Coronary artery (tissue), 2 donors: ENCODE measurements around the gene SMARCB1.

Experiments
- DNase-seq: peaks from one replicate; pipeline ENCODE4 v3.0.0-alpha.2; 2017; ENCODE audit warnings: low spot score
- H3K27ac ChIP-seq, 2 donors: fragments of 200-600 bp; sonication (generic); one replicate each; pipeline ENCODE4 v1.5.1; 2016 to 2019
- H3K4me3 ChIP-seq: fragments of 200-600 bp; sonication (generic); 2 replicates; pipeline ENCODE4 v1.5.1; 2016; ENCODE audit warnings: mild to moderate bottlenecking, moderate library complexity
- TF ChIP-seq, protein P1 (sequence below): fragments of 200-600 bp; sonication (generic); IDR thresholded peaks from one replicate; pipeline ENCODE4 v1.5.1; 2019; ENCODE audit warnings: antibody characterized with exemption

Gene SMARCB1

GRCh38 chr22:23781065-23781464, 5.7 kb upstream of the SMARCB1 start:
- DNase-seq: no peak
- Histone ChIP-seq H3K27ac (no peak overlapping the region), H3K4me3 (no peak overlapping the region)
- TF ChIP-seq, protein P1, sequence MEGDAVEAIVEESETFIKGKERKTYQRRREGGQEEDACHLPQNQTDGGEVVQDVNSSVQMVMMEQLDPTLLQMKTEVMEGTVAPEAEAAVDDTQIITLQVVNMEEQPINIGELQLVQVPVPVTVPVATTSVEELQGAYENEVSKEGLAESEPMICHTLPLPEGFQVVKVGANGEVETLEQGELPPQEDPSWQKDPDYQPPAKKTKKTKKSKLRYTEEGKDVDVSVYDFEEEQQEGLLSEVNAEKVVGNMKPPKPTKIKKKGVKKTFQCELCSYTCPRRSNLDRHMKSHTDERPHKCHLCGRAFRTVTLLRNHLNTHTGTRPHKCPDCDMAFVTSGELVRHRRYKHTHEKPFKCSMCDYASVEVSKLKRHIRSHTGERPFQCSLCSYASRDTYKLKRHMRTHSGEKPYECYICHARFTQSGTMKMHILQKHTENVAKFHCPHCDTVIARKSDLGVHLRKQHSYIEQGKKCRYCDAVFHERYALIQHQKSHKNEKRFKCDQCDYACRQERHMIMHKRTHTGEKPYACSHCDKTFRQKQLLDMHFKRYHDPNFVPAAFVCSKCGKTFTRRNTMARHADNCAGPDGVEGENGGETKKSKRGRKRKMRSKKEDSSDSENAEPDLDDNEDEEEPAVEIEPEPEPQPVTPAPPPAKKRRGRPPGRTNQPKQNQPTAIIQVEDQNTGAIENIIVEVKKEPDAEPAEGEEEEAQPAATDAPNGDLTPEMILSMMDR: no peak

DNA sequence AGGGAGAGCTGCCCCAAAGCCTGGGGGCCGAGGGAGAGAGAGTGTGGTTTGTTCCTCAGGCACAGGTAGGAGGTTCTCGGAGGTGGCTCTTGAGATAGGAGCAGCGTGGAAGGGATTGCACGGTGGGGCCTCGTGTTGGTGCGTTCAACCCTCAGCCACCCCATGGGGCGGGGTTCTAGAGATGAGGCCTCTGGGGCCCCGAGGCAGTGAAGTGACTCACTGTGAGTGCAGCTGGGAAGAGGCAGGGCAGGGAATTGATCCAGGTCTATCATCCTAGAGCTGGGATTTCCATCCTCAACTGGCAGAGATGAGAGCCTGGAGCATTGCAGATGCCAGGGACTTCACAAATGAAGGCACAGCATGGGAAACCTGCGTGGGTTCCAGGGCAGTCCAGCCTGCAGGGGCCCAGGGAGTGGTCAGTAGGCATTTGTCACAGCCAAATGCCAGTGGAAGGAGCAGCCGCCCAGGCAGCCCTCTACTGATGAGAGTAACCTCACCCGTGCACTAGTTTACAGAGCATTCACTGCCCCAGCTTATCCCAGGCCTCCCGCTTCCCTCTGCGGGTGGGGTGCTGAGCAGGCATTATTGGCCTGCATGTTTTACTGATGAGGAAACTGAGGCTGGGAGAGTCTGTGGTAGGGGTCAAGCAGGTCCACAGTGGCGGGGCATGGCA, 5.1 kb upstream of the SMARCB1 start:
- Histone ChIP-seq H3K4me3 (no peak overlapping the region), H3K27ac (no peak overlapping the region)
- no peak for DNase-seq
- TF ChIP-seq, protein P1: no peak

- TF ChIP-seq, protein P1: no peak
- Histone ChIP-seq H3K27ac (no peak overlapping the region), H3K4me3 (no peak overlapping the region)
- DNase-seq: no peak
Measured at GRCh38 chr22:23782252-23782651, 4.5 kb upstream of the SMARCB1 start.

DNA sequence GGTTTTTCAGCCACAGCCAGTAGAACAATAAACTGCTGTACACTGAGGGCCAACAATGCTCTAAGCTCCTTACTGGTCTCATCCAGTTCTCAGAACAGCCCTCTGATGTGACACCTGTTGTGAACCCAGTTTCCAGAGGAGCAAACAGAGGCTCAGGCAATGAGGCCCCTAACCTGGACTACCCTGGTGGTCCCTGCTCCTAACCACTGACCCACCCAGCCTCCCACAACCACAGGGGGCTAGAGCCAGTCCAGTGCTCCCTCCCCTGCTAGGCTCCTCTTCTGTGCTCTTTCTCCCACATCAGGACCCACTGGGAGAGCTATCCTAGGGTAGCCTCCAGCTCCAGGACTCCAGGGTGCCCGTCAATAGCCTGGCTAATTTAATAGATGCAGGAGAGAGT, 4.1 kb upstream of the SMARCB1 start:
- TF ChIP-seq, protein P1: no peak
- DNase-seq: no peak
- Histone ChIP-seq H3K27ac (no peak overlapping the region), H3K4me3 (no peak overlapping the region)

- Histone ChIP-seq H3K27ac (no peak overlapping the region), H3K4me3 (no peak overlapping the region)
- DNase-seq: no peak
- TF ChIP-seq, protein P1: no peak
Measured at GRCh38 chr22:23783265-23784150, 3.3 kb upstream of the SMARCB1 start.

GRCh38 chr22:23784215-23784732, 2.5 kb upstream of the SMARCB1 start:
- no peak for DNase-seq
- Histone ChIP-seq H3K4me3 (no peak overlapping the region), H3K27ac (no peak overlapping the region)
- TF ChIP-seq, protein P1: no peak
